DOHH2 (cell line): ENCODE results near the gene SYNJ2.

Experiments
- EZH2phosphoT487 ChIP-seq: fragments of 200-600 bp; sonication (generic); IDR thresholded peaks from 2 replicates; pipeline ENCODE4 v1.6.1; 2017; ENCODE audit warnings: borderline replicate concordance, mild to moderate bottlenecking, antibody characterized with exemption, low read length, moderate library complexity, mixed read lengths
- TF ChIP-seq, protein P1 (sequence below): fragments of 200-600 bp; sonication (generic); IDR thresholded peaks from one replicate; pipeline ENCODE4 v1.5.1; 2014; ENCODE audit warnings: antibody characterized with exemption, mild to moderate bottlenecking, low read depth, low read length; ENCODE audit not compliant: poor library complexity, severe bottlenecking

DNA sequence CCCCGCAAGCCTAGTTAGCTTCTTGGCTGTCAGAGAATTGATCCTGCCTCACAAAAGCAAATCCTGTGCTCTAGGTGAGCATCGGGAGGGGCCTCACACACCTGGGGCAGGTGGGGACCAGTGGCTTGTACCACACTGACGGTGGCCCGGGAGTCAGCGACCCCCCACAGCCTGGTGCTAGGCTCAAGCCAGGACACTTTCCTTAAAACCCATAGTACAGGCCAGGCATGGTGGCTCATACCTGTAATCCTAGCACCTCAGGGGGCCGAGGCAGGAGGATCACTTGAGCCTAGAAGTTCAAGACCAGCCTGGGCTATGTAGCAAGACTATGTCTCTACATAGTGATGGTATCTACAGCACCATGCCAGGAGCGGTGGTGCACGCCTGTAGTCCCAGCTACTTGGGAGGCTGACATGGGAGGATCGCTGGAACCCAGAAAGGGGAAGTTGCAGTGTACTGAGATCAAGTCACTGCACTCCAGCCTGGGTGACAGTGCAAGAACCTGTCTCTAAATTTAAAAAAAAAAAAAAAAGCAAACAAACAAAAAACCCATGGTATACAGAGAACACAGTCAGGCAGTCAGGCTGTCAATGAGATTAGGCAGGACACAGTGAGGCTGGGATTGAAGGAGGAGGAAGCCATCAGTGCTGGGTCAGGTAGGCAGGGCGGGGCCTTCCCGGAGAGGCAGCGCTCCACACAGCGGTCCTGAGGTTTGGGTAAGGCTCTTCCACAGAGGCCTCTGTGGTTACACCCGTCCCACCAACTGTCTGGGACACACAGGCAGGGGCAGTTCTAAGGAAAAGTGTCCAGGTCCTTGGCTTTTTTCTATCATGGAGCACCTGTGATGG lies 41.3 kb downstream of the SYNJ2 start:
- TF ChIP-seq, protein P1, sequence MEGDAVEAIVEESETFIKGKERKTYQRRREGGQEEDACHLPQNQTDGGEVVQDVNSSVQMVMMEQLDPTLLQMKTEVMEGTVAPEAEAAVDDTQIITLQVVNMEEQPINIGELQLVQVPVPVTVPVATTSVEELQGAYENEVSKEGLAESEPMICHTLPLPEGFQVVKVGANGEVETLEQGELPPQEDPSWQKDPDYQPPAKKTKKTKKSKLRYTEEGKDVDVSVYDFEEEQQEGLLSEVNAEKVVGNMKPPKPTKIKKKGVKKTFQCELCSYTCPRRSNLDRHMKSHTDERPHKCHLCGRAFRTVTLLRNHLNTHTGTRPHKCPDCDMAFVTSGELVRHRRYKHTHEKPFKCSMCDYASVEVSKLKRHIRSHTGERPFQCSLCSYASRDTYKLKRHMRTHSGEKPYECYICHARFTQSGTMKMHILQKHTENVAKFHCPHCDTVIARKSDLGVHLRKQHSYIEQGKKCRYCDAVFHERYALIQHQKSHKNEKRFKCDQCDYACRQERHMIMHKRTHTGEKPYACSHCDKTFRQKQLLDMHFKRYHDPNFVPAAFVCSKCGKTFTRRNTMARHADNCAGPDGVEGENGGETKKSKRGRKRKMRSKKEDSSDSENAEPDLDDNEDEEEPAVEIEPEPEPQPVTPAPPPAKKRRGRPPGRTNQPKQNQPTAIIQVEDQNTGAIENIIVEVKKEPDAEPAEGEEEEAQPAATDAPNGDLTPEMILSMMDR, result no peak
- no peak for TF ChIP-seq EZH2phosphoT487
